Medulla oblongata (tissue), 1 donor: ENCODE data around the gene ZNF432.
"Not testable (repeated sequence)": the region's sequence is repeated elsewhere in the genome, so short reads cannot be mapped to it uniquely, and the experiment has no call there.

ENCODE experiments used
- DNase-seq: peaks from one replicate; pipeline ENCODE4 v3.0.0-alpha.2; 2015; ENCODE audit errors: extremely low spot score

ZNF432 gene

DNA sequence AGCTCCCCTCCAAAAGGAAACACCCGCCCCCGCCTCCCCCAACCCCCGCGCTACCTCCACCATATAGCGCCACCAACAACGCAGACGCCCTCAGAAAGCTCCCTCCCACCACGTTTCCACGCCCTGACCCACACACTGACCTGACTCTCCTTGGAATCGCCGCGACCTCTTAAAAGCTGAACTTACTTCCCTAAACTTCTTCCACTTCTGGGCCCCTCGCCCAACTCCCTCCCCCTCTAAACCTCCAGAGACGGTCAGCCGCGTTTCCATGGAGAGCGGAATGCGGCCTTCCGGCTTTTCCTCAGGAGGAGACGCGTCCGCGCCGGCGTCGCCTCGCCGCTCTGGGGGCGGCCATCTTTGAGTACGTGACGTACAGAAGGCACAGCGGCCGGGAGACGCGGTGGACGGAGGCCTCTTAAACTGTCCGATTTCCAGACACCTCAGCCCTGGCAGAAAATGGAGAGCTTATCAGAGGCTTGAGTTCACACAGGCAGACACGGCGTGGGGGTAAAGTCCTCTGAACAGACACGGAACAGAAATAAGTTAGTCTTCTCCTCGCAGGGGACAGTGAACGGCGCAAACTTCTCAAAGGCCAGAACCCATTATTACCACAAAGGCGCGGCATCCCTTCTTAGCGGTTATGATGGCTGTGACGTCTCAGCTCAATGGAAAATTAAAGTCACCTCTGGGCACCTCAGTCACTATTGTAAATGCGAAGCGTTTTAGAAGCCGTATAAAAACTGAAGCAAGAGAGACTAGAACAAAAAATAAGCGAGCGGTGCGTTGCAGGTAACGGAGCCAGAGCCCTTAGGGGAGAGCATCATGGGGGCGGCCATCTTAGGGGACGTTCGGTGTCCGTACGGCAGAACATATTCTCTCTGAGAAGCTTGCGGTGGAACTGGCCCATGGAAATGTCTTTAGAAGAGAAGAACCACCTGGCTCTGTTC, at the start of gene ZNF432:
Gene ZNF432 (minus strand): TSS at position 284 of the 947 bp plus-strand sequence. CDS start 1,970 bp downstream, outside the sequence.
- peak; percentile 96 for DNase-seq

DNA sequence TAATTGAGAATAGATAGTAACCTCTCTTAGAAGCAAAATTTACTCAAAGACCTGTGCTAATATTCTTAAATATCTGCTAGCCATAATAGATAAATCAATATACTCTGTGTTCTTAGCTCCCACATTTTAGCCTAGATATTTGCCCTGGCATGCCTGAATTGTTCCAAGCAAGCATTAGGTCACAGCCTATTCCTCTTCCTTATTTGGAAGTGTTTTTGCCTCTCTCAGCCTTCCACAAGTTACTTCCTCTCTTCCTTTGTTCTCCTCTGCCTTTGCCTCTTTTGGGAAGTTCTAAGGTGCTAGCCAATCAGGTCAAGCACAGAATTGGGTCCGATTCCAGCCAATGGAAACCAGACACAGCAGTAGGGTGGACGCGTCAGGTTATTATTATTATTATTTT, 47.8 kb upstream of the ZNF432 start:
- not testable (repeated sequence) for DNase-seq

DNA sequence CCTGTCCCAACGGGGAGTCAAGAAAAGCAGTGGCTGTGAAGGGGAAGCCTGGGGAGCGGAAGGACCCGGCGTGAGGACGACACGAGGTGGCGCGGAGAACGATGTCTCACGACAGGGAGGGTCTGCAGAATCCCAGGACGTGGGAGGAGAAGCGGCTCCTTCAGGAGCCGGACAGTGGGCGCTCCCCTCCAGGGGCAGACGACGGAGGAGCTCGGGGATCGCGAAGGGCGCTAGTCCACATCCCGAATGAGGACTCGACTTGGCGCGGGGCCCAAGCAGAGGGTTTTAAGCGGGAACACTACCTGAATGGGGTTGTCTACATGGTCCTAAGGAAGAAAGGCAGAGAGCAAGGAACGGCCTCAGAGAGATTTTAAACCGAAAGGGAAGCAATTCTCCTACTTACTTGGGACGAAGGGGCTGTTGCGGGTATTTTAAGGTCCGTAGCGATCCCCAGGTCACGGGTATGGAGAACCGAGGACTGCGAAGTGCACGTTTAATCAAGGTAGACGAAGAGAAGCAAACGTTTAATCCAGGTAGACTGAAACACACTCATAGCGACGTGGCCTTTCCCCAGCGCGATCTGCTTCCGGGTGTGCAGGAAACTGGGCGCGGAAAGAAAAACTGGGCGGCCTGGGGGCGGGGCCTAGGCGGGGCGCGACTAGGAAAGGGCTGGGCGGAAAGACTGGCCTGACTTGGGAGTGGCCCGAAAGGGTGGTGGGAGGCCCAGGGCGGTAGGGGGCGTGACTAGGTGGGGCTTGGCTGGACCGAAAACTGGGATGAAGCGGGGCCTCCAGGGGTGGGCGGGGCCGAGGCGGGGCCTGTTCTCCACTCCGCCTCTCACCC, 46.8 kb upstream of the ZNF432 start, which contains the start of gene ZNF841:
Gene ZNF841 (minus strand): TSS at position 594 of the 843 bp plus-strand sequence. CDS start 10,964 bp downstream, outside the sequence.
- peak; percentile 90 for DNase-seq

DNA sequence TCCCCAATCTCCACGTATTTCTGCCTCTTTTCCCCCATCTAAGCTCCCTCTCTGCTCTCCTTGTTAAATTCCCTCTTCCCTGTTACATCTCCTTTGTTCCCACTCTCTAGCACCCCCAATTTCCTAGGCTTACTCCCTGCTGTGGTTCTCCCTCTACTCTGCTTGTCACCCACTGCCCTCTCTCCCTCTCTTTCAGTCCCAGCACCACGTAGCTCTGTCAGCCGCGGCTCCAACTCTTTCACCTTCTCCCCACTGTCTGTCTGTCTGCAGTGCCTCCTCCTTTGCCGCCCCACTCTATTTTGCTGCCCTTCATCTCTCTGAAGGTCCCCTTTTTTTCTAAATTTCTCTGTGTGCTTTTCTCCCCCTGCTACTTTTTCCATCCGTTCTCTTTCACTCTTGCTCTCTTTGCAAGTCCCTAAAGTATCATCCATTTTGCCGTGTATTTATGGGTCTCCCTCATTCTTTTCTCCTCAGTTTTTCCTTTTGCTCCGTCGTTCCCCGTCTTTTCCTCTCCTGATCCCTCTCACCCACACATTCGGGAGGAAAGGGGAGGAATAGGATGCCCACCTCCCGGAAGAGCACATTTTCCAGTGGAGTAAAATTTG, 46.0 kb upstream of the ZNF432 start:
- peak; percentile 2 for DNase-seq

DNA sequence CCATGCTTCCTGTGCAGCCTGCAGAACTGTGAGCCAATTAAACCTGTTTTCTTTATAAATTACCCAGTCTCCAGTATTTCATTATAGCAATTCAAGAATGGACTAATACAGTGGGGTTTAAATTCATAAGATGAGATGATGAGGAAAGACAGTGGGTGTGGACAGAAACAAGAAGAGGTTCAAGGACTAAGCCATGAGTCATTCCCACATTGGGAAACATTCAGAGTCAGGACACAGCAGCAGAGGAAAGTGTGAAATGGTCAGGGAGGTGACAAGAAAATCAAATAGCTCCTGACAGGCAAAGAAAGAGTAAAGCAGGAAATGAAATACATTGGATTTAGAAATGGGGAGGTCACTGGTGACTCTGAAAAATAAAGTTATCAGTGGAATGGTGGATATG, 37.8 kb upstream of the ZNF432 start:
- no peak for DNase-seq

DNA sequence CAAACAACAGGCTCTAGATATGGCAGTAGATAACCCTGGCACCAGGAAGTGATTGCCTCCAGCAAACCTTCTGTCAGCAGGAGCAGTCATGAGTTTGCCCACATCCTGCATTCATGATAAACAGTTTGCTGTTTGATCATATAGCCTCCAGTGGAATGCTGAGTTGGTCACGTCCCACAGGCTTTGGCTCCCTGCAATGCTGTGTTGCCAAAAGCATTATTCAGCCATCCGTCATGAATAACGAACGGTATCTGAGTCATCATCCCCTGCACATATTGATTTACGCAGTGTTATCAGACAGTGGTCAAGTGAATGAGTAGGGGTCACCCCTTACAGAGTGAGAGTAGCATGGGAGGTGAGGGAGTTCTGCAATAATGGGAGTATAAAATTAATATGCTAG, 21.9 kb upstream of the ZNF432 start:
- no peak for DNase-seq

DNA sequence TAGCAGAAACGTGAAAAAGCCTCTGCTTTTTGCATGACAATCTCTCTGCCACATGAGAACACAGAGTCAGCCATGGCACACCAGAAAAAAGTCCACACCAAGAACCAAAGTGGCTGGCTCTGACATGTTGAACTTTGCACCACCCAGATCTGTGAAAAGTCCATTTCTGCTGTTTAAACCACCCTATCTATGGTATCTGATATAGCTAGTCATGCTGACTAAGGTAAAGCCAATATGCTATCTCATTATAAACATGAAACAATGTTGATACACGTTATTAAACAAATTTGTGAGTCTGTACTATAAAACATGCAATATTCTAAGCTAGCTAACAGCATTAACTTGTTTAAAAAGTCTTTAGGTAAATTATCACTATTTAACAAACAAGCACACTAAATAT, 21.0 kb upstream of the ZNF432 start:
- DNase-seq: no peak

DNA sequence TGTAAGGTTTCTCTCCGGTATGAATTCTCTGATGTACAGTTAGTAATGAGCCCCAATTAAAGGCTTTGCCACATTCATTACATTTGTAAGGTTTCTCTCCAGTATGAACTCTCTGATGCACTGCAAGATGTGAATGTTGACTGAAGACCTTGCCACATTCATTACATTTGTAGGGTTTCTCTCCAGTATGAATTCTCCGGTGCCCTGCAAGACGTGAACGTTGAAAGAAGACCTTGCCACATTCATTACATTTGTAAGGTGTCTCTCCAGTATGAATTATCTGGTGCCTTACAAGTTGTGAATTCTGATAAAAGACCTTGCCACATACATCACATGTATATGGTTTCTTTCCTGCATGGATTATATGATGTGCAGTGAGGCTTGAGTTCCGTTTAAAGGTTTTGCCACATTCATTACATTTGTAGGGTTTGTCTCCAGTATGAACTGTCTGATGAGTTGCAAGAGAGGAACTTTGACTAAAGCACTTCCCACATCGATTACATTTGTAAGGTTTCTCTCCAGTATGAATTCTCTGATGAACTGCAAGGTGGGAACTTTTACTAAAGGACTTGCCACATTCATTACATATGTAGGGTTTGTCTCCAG, 17.7 kb upstream of the ZNF432 start:
- DNase-seq: no peak

DNA sequence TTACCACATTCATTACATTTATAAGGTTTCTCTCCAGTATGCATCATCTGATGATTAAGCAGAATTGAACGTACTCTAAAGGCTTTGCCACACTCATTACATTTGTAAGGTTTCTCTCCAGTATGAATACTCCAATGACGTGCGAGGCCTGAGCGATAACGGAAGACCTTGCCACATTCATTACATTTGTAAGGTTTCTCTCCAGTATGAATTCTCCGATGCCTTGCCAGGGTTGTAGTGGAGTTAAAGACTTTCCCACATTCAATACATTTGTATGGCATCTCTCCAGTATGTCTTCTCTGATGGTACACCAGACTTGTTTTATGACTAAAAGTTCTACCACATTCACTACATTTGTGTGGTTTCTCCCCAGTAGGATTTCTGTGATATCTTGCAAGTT, 16.8 kb upstream of the ZNF432 start:
- no peak for DNase-seq

DNA sequence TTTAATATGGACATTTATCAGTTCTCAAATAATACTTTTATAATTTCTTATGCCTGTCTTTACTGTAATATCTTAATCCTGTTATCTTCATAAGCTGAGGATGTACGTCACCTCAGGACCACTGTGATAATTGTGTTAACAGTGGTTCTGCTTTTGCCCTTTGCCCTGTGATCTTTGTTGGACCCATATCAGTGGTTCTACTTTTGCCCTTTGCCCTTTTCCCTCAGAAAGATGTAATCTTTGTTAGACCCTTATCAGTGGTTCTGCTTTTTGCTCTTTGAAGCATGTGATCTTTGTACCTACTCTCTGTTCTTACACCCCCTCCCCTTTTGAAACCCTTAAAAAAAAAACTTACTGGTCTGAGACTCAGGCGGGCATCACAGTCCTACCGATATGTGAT, 7.8 kb upstream of the ZNF432 start:
- not testable (repeated sequence) for DNase-seq

DNA sequence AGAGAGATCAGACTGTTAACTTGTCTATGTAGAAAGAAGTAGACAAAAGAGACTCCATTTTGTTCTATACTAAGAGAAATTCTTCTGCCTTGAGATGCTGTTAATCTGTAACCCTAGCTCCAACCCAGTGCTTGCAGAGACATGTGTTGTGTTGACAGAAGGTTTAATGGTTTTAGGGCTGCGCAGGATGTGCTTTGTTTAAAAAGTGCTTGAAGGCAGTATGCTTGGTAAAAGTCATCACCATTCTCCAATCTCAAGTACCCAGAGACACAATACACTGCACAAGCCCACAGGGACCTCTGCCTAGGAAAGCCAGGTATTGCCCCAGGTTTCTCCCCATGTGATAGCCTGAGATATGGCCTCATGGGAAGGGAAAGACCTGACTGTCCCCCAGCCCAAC, 3.1 kb upstream of the ZNF432 start:
- not testable (repeated sequence) for DNase-seq

DNA sequence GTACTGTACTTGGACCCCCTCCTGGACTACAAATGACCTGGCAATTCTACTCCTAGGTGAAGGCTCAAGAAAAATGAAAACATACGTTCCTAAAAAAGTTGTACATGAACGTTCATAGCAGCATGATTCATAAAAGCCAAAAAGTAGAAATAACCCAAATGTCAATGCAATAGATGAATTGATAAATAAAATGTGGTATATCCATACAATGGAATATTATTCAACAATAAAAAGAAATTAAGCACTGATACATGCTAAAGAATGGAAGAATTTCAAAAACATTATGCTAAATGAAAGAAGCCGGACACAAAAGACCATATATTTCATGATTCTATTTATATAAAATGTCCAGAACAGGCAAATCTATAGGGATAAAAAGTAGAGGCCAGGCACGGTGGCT, 9.5 kb downstream of the ZNF432 start:
- no peak for DNase-seq

DNA sequence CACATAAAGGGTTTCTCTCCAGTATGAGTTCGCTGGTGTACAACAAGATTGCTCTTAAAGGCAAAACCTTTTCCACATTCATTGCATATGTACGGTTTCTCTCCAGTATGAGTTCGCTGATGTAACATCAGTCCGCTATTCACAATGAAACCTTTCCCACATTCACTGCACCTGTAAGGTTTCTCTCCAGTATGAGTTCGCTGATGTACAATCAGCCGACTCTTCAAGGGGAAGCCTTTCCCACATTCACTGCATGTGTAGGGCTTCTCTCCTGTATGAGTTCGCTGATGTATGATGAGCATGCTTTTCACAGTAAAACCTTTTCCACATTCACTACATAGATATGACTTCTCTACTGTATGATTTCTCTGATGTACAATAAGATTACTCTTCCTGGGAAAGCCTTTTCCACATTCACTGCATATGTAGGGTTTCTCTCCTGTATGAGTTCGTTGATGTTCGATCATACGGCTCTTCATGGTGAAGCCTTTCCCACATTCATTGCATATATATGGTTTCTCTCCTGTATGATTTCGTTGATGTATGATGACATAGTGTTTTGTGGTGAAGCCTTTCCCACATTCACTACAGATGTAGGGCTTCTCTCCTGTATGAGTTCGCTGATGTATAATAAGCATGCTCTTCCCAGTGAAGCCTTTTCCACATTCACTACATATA, 14.4 kb downstream of the ZNF432 start:
- DNase-seq: no peak

DNA sequence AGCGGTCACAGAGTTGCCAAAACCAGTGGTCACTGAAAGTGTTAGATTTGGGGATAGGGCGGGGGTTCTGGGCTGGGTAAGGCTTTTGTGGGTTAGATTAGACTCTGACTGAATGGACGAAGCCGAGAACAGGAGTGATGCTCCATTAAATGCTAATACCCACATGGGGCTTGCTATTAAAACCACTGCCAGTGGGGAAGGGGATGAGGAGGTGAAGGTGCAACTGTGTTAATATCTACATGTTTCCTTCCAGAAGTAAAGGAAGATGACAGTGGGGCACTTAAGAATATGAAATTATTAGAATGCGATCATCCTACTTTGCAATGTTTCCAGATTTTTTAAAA, 19.9 kb downstream of the ZNF432 start:
- no peak for DNase-seq

DNA sequence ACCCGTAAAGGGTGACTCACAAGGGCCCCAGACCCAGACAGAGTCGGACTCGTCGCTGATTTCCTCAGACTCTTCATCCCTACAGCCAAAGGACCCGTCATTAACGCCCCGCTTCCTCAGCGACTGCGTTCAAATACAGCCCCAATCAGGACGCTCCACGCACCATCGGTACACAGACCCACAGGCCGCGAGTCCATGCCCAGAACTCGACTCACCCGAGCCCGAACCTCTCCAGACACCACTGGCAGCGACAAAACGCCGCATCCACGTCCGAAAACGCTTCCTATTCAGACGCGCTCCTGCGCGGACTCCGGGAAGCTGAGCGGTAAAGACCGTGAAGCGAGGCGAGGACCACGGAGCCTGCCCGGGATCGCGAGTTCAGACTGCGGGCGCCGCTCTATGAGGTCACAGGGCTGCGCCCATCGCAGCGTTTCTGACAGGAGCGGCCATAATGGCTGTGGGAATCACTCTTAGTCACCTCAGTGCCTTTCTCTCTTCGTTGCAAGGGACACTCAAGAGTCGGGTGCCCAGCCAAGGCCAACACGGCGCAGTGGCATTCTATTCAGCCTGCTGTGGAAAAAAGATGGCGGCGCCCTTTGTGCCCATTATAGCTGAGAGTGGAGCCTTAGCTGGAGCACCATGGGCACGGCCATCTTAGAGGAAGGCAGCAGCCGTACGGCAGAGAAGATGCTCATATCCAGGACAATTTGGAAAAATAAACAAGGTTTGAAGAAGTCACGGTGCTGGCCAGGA, 20.4 kb downstream of the ZNF432 start, which contains the start of gene ZNF614:
Gene ZNF614 (minus strand): TSS at position 353 of the 753 bp plus-strand sequence. CDS start 2,634 bp downstream, outside the sequence.
- peak; percentile 93 for DNase-seq

DNA sequence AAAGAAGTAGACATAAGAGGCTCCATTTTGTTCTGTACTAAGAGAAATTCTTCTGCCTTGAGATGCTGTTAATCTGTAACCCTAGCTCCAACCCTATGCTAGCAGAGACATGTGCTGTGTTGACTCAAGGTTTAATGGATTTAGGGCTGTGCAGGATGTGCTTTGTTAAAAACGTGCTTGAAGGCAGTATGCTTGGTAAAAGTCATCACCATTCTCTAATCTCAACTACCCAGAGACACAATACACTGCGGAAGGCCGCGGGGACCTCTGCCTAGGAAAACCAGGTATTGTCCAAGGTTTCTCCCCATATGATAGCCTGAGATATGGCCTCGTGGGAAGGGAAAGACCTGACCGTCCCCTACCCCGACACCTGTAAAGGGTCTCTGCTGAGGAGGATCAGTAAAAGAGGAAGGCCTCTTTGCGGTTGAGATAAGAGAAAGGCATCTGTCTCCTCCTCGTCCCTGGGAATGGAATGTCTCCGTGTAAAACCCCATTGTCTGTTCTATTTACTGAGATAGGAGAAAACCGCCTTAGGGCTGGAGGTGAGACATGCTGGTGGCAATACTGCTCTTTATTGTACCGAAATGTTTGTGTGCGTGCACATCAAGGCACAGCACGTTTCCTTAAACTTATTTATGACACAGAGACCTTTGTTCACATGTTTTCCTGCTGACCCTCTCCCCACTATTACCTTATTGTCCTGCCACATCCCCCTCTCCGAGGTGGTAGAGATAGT, 22.2 kb downstream of the ZNF432 start:
- not testable (repeated sequence) for DNase-seq

DNA sequence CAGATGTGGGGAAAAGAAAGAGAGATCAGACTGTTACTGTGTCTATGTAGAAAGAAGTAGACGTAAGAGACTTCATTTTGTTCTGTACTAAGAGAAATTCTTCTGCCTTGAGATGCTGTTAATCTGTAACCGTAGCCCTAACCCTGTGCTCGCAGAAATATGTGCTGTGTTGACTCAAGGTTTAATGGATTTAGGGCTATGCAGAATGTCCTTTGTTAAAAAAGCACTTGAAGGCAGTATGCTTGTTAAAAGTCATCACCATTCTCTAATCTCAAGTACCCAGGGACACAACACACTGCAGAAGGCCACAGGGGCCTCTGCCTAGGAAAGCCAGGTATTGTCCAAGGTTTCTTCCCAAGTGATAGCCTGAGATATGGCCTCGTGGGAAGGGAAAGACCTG, 24.2 kb downstream of the ZNF432 start:
- DNase-seq: not testable (repeated sequence)

DNA sequence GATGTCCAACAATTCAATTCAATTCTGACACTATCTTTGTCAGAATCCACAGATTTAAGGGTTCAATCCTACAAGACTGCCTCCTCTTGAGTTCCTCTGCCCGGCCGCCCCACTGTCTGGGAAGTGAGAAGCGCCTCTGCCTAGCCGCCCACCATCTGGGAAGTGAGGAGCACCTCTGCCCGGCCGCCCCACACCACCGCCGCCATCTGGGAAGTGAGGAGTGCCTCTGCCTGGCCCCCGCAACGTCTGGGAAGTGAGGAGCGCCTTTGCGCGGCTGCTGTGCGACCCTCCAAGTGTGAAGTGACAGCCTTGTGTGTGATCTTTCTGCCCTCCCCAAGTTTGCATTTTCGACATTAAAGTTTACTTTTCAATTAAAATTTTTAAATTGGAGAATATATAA, 26.4 kb downstream of the ZNF432 start:
- DNase-seq: no peak

DNA sequence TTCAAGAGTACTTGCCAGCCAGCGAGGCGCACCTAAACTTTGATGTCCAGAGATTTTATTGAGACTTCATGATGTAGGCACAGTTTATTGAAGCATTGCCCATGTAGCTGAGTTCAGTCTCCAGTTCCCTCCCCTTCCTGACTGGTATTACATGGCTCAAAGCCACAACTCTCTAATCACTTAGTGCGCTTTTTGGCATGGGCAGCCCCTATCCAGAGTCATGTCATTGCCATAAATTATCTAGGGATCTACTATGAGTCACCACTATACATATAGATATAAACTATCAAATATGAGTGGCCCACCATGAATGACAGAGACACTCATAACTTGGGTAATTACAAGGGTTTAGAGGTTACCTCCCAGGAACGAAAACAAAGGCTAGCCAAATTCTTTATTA, 28.1 kb downstream of the ZNF432 start:
- DNase-seq: no peak

DNA sequence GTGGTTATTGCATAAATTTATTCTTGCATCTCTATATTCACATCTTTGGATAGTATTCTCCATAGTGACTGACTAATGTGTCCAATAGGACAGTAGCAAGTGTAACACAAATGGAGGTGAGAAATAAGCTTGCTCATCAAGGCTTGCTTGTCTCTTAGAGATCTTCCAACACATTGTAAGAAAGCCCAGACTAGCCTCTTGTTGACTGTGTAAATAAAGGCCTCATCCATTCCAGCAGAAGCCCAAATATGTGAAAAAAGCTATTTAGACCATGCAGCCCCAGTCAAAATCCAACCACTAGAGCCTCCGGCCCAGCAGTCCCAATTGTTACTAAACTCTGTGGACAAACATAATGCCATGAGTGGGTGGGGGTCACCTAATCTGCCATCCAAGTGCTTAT, 38.0 kb downstream of the ZNF432 start:
- no peak for DNase-seq
